Measurements from ENCODE around the gene DND1.
"Not testable (repeated sequence)": the region's sequence is repeated elsewhere in the genome, so short reads cannot be mapped to it uniquely, and the experiment has no call there.

Gene DND1

GRCh38 chr5:140671472-140672125, 1.8 kb downstream of the DND1 start:
- DNase-seq = no peak

DNA sequence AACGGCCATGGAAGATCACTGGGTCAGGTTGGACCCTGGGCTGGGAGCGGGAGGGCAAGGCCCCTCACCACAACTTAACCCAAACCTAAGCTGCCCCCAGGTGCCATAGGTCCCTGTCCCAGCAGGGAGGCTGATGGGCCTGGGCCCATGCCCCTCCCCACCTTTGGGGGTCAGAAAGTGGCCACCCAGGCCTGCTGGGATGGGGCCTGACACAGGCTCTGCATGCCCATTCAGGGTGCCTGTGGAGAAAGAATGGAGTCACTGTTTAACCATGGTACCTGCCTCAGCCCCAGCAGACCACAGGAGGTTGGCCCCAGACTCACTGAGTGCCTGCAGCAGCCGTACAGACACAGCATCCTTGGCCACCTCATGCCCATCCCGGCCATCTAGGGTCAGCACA, 2.3 kb downstream of the DND1 start:
- not testable (repeated sequence) for DNase-seq

GRCh38 chr5:140664359-140665119, 8.8 kb downstream of the DND1 start, which contains the start of gene WDR55:
WDR55 (plus strand) TSS chr5:140664904; CDS start chr5:140664913, 9 bp downstream.
- peak; percentile 96 for DNase-seq

DNA sequence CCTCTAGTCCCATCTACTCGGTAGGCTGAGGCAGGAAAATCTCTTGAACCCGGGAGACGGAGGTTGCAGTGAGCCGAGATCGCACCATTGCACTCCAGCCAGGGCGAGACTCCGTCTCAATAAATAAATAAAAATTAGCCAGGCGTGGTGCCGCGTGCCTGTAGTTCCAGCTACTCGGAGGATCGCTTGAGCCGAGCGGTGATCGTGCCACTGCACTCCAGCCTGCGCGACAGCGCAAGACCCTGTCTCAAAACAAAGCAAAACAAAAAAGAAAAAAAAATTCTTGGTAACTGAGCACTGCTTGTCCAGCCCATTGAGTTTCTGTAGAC, 9.4 kb downstream of the DND1 start:
- no peak for DNase-seq

DNA sequence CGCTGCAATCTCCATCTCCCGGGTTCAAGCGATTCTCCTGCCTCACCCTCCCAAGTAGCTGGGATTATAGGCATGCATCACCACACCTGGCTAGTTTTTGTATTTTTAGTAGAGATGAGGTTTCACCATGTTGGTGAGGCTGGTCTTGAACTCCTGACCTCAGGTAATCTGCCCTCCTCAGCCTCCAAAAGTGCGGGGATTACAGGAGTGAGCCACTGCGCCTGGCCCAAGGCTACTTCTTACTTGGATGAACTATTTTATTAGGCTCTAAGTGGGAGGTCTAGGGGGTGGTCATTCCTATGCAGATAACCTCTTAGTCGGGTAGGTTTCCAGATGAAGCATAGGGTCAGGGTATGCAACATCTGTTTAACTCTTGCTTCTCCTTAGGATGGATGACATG, 13.0 kb downstream of the DND1 start:
- not testable (repeated sequence) for DNase-seq

DNA sequence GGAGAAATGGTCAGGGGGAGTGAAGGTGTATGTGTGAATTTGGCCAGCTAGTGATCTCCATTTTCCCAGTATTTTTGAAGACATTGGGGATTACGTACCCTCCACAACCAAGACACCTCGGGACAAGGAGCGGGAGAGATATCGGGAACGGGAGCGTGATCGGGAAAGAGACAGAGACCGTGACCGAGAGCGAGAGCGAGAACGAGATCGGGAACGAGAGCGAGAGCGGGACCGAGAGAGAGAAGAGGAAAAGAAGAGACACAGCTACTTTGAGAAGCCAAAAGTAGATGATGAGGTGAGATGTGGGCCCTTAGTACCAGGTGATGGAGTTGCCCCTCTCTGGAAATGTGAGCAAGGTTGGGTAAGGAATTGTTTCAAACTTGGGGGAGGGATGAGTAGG, 14.5 kb downstream of the DND1 start:
- no peak for DNase-seq

- no peak for DNase-seq
Measured at GRCh38 chr5:140647042-140647419, 26.3 kb downstream of the DND1 start.

DNA sequence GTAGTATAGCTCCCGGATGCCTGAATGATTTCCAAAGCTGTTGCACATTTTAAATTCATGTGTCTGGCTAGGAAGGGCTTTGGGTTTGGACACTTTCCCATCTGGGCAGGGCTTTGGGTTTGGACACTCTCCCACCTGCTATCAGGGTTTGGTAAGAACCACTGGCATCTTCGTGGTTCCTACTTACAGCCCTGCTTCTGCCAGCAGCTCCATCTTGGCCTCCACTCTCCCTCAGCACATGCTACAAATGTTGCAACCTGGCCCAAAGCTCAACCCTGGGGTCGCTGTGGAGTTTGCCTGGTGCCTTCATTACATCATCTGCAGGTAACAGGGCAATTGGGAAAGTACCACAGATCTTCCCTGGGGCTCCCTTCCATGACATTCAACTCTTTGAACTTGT, 30.7 kb downstream of the DND1 start:
- DNase-seq = no peak

DNA sequence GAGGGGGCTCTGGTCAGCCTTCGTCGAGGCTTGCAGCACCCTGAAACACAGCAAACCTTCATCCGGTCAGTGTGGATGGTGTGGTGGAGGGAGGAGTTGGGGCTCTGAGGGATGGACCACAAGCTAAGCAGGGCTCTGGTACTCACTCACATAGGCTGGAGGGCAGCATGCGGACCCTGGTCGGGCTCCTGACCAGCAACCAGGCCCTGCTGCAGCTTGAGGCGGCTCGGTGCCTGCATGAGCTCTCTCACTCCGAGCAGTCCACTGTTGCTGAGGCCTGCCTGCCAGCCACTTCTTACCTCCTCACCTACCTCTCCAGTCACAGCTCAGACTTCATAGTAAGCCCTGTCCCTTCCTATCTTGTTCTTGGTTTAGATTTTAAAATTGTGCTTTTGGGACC, 31.7 kb downstream of the DND1 start:
- DNase-seq = no peak

GRCh38 chr5:140639148-140639981, 34.0 kb downstream of the DND1 start, which contains the start of gene TMCO6:
TMCO6 (plus strand) TSS chr5:140639451; CDS start chr5:140639528, 77 bp downstream.
- DNase-seq = peak; percentile 98

- DNase-seq = not testable (repeated sequence)
Measured at GRCh38 chr5:140638898-140639147, 34.6 kb downstream of the DND1 start.

GRCh38 chr5:140637371-140638100, 35.8 kb downstream of the DND1 start:
- DNase-seq = no peak

DNA sequence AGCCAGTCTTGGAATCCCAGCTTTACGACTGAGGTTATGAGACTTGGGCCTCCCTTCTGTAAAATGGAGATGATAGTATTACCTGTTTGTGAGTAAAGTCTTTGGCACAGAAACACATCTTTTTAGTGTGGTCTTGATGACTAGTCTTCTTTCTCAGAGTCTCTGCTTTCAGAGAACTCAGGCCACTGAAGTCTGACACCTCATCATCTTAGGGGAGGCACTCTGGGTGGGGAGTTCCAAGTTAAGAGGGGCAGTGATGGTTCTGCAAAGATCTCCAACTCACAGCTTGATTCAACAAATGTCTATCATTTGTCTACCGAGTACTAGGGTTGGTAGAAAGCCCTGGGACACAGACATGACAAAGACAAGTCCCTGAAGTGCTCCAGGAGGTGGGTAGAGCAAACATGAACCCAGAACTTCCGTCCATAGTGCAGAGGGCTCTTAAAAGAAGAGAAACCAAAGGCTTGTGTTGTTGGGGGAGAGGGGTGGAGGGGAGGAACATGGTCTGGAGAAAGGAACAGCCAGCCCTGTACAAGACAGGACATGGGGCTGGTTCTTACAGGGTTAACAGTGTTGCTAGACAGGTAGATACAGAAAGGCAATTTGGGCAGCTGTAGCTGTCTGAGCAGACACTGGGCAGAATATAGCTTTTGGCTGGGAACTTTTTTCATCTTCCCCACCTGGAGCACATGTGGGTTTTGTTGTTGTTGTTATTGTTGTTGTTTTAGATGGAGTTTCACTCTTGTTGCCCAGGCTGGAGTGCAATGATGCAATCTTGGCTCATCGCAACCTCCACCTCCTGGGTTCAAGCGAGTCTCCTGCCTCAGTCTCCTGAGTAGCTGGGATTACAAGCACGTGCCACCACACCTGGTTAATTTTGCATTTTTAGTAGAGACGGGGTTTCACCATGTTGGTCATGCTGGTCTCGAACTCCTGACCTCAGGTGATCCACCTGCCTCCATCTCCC, 37.8 kb downstream of the DND1 start:
- no peak for DNase-seq

DNA sequence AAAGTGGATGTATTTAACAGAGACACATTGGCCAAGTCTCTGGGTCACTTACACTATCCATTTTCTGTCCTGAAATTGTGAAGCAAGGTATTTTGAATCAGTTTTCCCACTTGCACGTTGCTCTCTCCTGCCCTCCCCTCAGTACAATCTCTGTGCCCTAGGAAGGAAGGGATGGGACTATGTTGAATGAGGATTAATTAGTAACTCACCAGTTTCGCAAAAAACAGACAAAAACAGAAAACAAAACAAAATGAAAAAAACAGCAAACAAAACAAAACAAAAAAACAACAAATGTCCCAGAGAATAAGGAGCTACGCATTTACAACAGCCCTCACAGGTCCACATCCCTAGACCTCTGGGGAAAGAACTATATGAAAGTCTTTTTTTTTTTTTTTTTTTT, 39.3 kb downstream of the DND1 start:
- no peak for DNase-seq

DNA sequence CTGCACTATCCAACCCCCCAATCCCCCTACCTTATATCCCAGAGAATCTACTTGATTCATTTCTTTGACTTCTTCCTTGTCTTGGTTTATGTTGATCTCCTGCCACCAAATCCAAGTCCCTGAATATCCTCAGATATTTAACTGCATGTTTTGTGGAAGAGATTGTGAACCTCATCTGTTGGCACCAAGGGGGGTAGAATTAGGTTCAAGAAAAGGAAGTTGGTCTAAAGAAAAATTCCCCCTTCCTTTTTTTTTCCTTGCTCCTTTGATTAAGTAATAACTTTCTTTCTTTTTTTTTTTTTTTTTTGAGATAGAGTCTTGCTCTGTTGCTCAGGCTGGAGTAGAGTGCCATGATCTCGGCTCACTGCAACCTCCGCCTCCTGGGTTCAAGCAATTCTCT, 39.9 kb downstream of the DND1 start:
- DNase-seq = no peak

DNA sequence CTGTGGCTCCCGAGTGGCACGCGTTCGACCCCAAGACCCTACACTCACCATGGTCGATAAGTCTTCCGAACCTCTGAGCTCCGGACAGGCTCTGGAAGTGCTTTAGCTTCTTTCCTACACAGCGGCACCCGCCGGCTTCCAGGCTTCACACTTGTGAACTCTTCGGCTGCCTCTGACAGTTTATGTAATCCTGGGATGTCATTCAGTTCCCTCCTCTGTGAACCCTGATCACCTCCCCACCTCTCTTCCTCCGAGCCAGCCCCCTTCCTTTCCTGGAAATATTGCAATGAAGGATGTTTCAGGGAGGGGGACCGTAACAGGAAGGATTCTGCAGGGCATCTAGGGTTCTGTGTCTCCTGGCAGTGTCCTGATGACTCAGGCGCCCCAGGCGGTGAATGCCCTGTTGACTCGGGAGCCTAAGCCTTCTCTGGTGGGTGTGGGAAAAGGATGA, 40.3 kb downstream of the DND1 start, which contains the start of gene CD14:
TSS of gene CD14 (minus strand) at position 155 of the 451 bp plus-strand sequence. CDS start at position 51, 104 bp downstream.
- DNase-seq = no peak

- peak; percentile 48 for DNase-seq
Measured at GRCh38 chr5:140632366-140633020, 40.9 kb downstream of the DND1 start.

DNA sequence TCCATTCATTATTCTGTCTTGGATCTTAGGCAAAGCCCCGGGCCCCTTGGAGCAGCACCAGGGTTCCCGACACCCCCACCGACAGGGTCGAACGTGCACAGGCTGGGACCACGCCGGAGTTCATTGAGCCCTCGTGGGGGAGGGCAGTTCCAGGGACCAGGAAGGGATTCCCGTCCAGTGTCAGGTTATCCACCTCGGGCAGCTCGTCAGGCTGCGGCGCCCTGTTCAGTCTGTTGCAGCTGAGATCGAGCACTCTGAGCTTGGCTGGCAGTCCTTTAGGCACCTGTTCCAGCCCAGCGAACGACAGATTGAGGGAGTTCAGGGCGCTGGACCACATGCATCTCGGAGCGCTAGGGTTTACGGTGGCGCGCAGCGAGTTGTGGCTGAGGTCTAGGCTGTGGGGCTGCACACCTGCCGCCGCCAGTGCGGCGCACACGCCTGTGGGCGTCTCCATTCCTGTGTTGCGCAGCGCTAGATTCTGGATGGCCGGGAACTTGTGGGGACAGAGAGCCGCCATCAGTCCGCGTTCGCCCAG, 41.5 kb downstream of the DND1 start:
- DNase-seq = no peak

DNA sequence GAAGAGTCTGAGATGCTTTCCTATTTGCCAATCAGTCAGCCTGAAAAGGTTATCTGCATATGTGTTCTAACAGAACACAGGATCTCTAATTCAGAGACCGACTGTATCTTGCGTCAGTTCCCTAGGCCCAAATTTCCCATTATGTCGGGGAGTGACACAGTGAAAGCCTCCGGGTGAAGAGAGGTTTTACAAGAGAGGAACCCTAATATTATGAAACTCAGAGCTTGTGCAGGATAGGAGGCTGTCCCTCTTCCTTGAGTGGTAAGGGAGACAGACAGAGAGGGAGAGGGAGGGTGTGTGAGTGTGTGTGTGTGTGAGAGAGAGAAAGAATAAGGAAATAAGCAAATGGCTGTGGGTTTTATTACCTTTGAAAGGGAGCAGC, 42.3 kb downstream of the DND1 start:
- no peak for DNase-seq

- no peak for DNase-seq
Measured at GRCh38 chr5:140630292-140631035, 42.9 kb downstream of the DND1 start.

All from activated CD4-positive, alpha-beta T cell treated with anti-CD3 and anti-CD28 coated beads, Interleukin-2, amount 50 U/mL, for 16 hours (primary cell).